ENCODE measurements around the gene CALML3.

CALML3 gene

DNA sequence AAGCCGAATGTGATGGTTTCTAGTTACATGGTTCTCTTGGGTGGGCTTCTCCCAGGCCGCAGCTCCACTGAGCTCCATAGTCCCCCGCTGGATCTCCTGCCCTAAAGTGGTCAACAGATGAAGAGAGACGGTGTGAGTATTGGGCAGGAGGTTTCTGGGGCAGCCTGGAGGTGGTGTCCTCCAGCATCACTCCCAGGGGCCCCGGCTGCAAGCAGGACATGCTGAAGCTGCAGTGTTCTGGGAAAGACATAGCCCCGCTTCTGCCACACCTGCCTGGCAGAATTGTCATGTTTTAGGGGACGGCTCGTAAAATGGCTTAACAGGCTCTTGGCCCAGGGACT lies 40.4 kb downstream of the CALML3 start:
- POLR2A ChIA-PET: interaction anchor here (1.0 to 1.1 kb wide), 3 partner anchors 19 to 119 kb away, joined by 3 to 5 read pairs (median 3); no protein-coding TSS in a partner anchor
- no peak overlapping the region for H3K4me3 ChIP-seq (ENCODE audit: low read depth, low read length)
- DNase-seq (ENCODE audit: low read depth, low spot score): no peak
- CTCF ChIA-PET: interaction anchor here (1.4 to 1.9 kb wide), 3 partner anchors 11 to 61 kb away, joined by 3 to 10 read pairs (median 6); no protein-coding TSS in a partner anchor
- TF ChIP-seq, protein P1, sequence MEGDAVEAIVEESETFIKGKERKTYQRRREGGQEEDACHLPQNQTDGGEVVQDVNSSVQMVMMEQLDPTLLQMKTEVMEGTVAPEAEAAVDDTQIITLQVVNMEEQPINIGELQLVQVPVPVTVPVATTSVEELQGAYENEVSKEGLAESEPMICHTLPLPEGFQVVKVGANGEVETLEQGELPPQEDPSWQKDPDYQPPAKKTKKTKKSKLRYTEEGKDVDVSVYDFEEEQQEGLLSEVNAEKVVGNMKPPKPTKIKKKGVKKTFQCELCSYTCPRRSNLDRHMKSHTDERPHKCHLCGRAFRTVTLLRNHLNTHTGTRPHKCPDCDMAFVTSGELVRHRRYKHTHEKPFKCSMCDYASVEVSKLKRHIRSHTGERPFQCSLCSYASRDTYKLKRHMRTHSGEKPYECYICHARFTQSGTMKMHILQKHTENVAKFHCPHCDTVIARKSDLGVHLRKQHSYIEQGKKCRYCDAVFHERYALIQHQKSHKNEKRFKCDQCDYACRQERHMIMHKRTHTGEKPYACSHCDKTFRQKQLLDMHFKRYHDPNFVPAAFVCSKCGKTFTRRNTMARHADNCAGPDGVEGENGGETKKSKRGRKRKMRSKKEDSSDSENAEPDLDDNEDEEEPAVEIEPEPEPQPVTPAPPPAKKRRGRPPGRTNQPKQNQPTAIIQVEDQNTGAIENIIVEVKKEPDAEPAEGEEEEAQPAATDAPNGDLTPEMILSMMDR (IDR thresholded peaks at IDR 0.05; ENCODE audit: insufficient read depth, low read length, missing control alignments): no peak

DNA sequence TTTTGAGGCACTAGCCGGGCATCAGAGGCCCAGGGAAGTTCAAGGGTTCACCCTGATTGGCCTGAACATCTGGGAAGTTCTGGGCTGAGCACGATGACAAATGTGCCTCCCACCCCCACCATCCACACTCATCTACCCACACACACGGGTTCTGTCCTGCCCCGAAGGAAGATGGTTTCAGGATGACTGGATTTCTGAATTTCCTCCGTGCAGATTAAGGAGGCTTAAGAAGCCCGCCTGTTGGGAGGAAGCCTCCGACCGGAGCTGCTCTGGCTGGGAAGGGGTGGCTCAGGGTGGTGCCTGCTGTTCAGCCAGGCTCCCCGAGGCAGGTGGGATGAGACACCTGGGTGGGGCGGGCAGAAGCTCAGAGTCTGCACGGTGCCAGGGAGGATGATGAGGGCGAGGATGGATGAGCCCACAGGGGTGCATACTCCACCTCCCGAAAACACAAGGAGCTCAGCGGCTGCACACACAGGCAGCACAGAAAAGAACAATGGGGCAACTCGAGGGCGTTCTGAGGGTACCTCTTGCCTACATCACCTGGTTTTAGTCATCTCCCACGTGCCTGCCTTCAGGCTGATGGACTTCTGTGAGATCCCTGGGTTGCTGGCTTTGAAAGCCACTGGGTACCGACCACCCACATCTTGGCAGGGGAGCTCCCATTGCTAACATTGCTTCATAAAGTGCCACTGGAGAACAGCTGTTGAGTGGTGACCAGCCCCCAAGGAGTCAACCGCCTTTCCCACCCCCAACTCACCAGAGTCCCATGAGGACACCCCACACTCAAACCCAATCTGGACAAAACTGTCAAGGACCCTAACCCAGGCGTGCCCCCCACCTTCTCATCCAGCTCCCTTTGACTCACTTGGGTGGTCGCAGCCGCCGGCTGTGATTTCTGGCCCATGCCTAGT lies 41.2 kb downstream of the CALML3 start:
- TF ChIP-seq, protein P1 (IDR thresholded peaks at IDR 0.05; ENCODE audit: insufficient read depth, low read length, missing control alignments): no peak
- ChIA-PET CTCF (interaction anchor here (1.4 to 1.9 kb wide), 4 partner anchors 11 to 60 kb away, joined by 3 to 10 read pairs (median 5); no protein-coding TSS in a partner anchor), POLR2A (interaction anchor here (1.0 to 1.1 kb wide), 3 partner anchors 19 to 120 kb away, joined by 3 to 5 read pairs (median 3); no protein-coding TSS in a partner anchor)
- DNase-seq (ENCODE audit: low read depth, low spot score): peak; percentile 55
- no peak overlapping the region for H3K4me3 ChIP-seq (ENCODE audit: low read depth, low read length)

DNA sequence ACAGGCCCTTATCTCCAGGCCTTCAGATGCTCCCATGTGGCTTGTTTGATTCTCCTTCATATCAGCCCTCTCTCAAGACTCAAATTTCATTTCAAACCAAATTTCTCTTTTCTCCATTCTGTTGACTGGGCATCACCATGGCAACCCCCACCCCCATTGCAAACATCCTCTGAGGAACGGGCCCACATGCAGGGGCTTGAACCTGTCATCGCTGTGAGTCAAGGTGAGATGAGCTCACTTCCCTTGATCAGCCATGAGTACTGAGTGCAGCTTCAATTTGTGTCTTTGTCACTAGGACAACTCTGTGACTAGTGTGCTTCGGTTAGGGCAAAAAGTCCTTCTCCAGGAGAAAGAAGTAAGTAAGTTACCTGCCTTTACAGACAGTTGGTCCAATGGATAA lies 41.9 kb downstream of the CALML3 start:
- TF ChIP-seq, protein P1 (IDR thresholded peaks at IDR 0.05; ENCODE audit: insufficient read depth, low read length, missing control alignments): no peak
- ChIA-PET POLR2A (interaction anchor here (1.1 kb wide), 2 partner anchors 18 to 30 kb away, joined by 3 to 5 read pairs; no protein-coding TSS in a partner anchor), CTCF (interaction anchor here (1.0 to 1.9 kb wide), 5 partner anchors 12 to 59 kb away, joined by 3 to 10 read pairs (median 4); no protein-coding TSS in a partner anchor)
- DNase-seq (ENCODE audit: low read depth, low spot score): no peak
- no peak overlapping the region for H3K4me3 ChIP-seq (ENCODE audit: low read depth, low read length)

- TF ChIP-seq, protein P1 (IDR thresholded peaks at IDR 0.05; ENCODE audit: insufficient read depth, low read length, missing control alignments): no peak
- H3K4me3 ChIP-seq (ENCODE audit: low read depth, low read length): no peak overlapping the region
- no peak for DNase-seq (ENCODE audit: low read depth, low spot score)
- ChIA-PET POLR2A (interaction anchor here (1.1 kb wide), 1 partner anchor 19 kb away, joined by 3 read pairs; no protein-coding TSS in a partner anchor), CTCF (interaction anchor here (0.7 to 1.4 kb wide), 4 partner anchors 9 to 125 kb away, joined by 3 to 4 read pairs (median 3); no protein-coding TSS in a partner anchor)
These were observed 42.7 kb downstream of the CALML3 start for GRCh38 chr10:5567477-5567876.

DNA sequence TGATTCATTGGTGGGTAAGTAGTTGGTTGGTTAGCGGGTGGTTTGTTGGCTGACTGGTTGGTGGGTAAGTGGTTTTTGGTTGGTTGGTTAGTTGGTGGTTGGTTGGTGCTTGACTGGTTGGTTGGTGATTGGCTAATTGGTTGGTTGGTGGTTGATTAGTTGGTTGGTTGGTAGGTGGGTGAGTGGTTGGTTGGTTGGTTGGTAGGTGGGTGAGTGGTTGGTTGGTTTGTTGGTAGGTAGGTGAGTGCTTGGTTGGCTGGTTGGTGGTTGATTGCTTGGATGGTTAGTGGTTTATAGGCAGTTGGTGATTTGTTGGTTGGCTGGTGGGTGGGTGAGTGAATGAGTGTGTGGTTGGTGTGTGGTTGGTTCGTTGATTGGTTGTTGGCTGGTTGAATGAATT lies 44.2 kb downstream of the CALML3 start:
- TF ChIP-seq, protein P1 (IDR thresholded peaks at IDR 0.05; ENCODE audit: insufficient read depth, low read length, missing control alignments): no peak
- ChIA-PET POLR2A (no interaction called here), CTCF (no interaction called here)
- DNase-seq (ENCODE audit: low read depth, low spot score): no peak
- H3K4me3 ChIP-seq (ENCODE audit: low read depth, low read length): no peak overlapping the region

DNA sequence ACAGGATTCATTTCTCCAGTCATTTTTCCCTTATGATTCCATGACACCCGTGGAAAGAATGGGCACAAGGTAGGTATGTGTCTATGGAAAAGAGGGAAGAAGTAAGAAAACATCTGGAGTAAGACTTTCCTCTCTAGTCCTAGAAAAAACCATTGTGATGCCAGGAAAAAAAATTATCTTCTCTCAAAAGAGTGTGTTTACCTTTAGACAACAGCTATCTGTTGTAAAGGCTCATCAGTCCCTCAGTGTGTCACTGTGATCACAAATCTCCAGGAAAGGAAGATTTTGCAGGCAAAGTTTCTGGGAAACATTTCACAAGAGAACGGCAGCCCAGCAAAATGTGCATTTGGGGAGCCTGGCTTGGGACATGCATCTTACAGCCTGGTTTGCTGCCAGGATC lies 44.8 kb downstream of the CALML3 start:
- DNase-seq (ENCODE audit: low read depth, low spot score): no peak
- TF ChIP-seq, protein P1 (IDR thresholded peaks at IDR 0.05; ENCODE audit: insufficient read depth, low read length, missing control alignments): no peak
- no peak overlapping the region for H3K4me3 ChIP-seq (ENCODE audit: low read depth, low read length)
- POLR2A ChIA-PET: no interaction called here
- CTCF ChIA-PET: no interaction called here
